Hematopoietic multipotent progenitor cell treated with erythropoietin and hydrocortisone succinate and interleukin-3 and kit ligand, for 6 days (in vitro differentiated cells): ENCODE measurements around the gene BCAS3.
"Not testable (repeated sequence)": the region's sequence is repeated elsewhere in the genome, so short reads cannot be mapped to it uniquely, and the experiment has no call there.

Experiments
- DNase-seq: peaks from one replicate; pipeline ENCODE4 v3.0.0-alpha.2; 2015

BCAS3 gene

GRCh38 chr17:60891149-60891548, 213.5 kb downstream of the BCAS3 start:
- no peak for DNase-seq

- DNase-seq: no peak
Observed at GRCh38 chr17:60893475-60893874, 215.8 kb downstream of the BCAS3 start.

GRCh38 chr17:60896996-60897395, 219.3 kb downstream of the BCAS3 start:
- no peak for DNase-seq

GRCh38 chr17:60899115-60899514, 221.5 kb downstream of the BCAS3 start:
- DNase-seq: no peak

GRCh38 chr17:60900688-60901087, 223.0 kb downstream of the BCAS3 start:
- DNase-seq: no peak

GRCh38 chr17:60901242-60901641, 223.6 kb downstream of the BCAS3 start:
- DNase-seq: no peak

- no peak for DNase-seq
Observed at GRCh38 chr17:60901806-60902205, 224.2 kb downstream of the BCAS3 start.

GRCh38 chr17:60902399-60902798, 224.7 kb downstream of the BCAS3 start:
- no peak for DNase-seq

- DNase-seq: no peak
Observed at GRCh38 chr17:60904582-60904981, 226.9 kb downstream of the BCAS3 start.

GRCh38 chr17:60905709-60906108, 228.1 kb downstream of the BCAS3 start:
- no peak for DNase-seq

- DNase-seq: no peak
Observed at GRCh38 chr17:60908324-60908723, 230.7 kb downstream of the BCAS3 start.

- no peak for DNase-seq
Observed at GRCh38 chr17:60909405-60909804, 231.8 kb downstream of the BCAS3 start.

GRCh38 chr17:60910415-60910814, 232.8 kb downstream of the BCAS3 start:
- no peak for DNase-seq

GRCh38 chr17:60914078-60914477, 236.4 kb downstream of the BCAS3 start:
- DNase-seq: no peak

GRCh38 chr17:60916043-60916442, 238.4 kb downstream of the BCAS3 start:
- DNase-seq: no peak

GRCh38 chr17:60920107-60920506, 242.5 kb downstream of the BCAS3 start:
- no peak for DNase-seq

- DNase-seq: no peak
Observed at GRCh38 chr17:60923000-60923399, 245.3 kb downstream of the BCAS3 start.

- no peak for DNase-seq
Observed at GRCh38 chr17:60926466-60927183, 249.0 kb downstream of the BCAS3 start.

- DNase-seq: no peak
Observed at GRCh38 chr17:60933739-60934138, 256.1 kb downstream of the BCAS3 start.

- DNase-seq: no peak
Observed at GRCh38 chr17:60934723-60935122, 257.1 kb downstream of the BCAS3 start.

- not testable (repeated sequence) for DNase-seq
Observed at GRCh38 chr17:60935991-60936390, 258.3 kb downstream of the BCAS3 start.

GRCh38 chr17:60939318-60939717, 261.7 kb downstream of the BCAS3 start:
- DNase-seq: no peak

GRCh38 chr17:60941028-60941427, 263.4 kb downstream of the BCAS3 start:
- DNase-seq: no peak

GRCh38 chr17:60941571-60941970, 263.9 kb downstream of the BCAS3 start:
- no peak for DNase-seq

- DNase-seq: no peak
Observed at GRCh38 chr17:60944751-60945150, 267.1 kb downstream of the BCAS3 start.
